ENCODE results near the gene PHYH. TPM values are rescaled to one million over a fixed set of nuclear protein-coding genes. Genes with fewer than 3 reads are reported as not detected.

PHYH gene
- total and polyA plus RNA-seq, 8 donors, result 0.58 to 65.5 (median 20.0) TPM

DNA sequence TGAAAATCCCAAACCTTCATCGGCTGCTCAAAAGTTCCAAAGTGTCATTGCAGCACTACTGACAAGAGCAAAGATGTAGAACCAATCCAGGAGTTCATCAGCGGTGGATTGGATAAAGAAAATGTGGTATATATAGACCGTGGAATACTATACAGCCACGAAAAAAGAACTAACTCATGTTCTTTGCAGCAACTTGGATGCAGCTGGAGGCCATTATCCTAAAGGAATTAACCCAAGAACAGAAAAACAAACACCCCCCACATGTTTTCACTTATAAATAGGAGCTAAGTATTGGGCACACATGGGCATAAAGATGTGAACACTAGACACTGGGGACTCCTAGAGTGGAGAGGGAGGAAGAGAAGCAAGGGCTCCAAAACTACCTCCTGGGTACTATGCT is 31.6 kb downstream of the PHYH start:
- intact Hi-C loops (cut with DNase I; ENCODE audit: low total_unique reads), result no loop called here
- Histone ChIP-seq H3K36me3 (no peaks in the 10 kb centered on the region), H3K9me3 (no peaks in the 10 kb centered on the region), H3K4me3 (no peak overlapping the region), H3K27me3 (no peaks in the 10 kb centered on the region), H3K27ac (no peak overlapping the region), H3K4me1 (peaks cover 0 to 21% (median 14%) of the 10 kb centered on the region in 4 donors)
- TF ChIP-seq POLR2AphosphoS5 (IDR thresholded peaks at IDR 0.05), result no peak
- no peak for TF ChIP-seq EP300 (IDR thresholded peaks at IDR 0.05)
- no peak for TF ChIP-seq POLR2A (IDR thresholded peaks at IDR 0.05)
- TF ChIP-seq, protein P1, sequence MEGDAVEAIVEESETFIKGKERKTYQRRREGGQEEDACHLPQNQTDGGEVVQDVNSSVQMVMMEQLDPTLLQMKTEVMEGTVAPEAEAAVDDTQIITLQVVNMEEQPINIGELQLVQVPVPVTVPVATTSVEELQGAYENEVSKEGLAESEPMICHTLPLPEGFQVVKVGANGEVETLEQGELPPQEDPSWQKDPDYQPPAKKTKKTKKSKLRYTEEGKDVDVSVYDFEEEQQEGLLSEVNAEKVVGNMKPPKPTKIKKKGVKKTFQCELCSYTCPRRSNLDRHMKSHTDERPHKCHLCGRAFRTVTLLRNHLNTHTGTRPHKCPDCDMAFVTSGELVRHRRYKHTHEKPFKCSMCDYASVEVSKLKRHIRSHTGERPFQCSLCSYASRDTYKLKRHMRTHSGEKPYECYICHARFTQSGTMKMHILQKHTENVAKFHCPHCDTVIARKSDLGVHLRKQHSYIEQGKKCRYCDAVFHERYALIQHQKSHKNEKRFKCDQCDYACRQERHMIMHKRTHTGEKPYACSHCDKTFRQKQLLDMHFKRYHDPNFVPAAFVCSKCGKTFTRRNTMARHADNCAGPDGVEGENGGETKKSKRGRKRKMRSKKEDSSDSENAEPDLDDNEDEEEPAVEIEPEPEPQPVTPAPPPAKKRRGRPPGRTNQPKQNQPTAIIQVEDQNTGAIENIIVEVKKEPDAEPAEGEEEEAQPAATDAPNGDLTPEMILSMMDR (IDR thresholded peaks at IDR 0.05), result no peak
- no peak for DNase-seq
- 70 to 95% (median 82%) methylated on average over 4 of the region's 4 CpGs for WGBS, 5 donors

DNA sequence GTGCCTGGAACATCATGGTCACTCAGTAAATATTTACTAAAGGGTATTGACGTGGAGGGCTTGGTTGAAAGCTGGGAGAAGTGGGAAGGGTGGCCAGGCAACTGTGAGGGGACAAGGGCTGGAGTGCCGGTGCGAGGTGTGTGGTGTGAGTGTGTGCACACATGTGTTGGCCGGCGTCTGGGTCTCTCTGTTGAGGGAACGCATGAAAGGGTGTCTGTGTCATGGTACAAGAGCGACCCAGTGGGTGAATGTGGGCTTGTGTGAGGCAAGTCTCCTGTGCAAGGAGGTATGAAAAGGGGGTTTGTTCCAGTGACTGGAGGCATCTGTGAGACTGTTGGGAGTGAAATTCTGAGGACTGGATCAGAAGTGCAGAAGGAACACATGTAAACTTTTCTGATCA is 36.3 kb downstream of the PHYH start:
- H3K9me3 ChIP-seq, result peaks cover 0 to 4% (median 0%) of the 10 kb centered on the region in 4 donors
- H3K4me3 ChIP-seq, result no peak overlapping the region
- 70 to 84% (median 75%) methylated on average over 7 of the region's 7 CpGs for WGBS, 5 donors
- no peaks in the 10 kb centered on the region for H3K36me3 ChIP-seq
- DNase-seq, result no peak
- intact Hi-C loops (cut with DNase I; ENCODE audit: low total_unique reads), result no loop called here
- no peak overlapping the region for H3K27ac ChIP-seq
- H3K27me3 ChIP-seq, result no peaks in the 10 kb centered on the region
- no peak for TF ChIP-seq POLR2A (IDR thresholded peaks at IDR 0.05)
- TF ChIP-seq, protein P1 (IDR thresholded peaks at IDR 0.05), result no peak
- TF ChIP-seq POLR2AphosphoS5 (IDR thresholded peaks at IDR 0.05), result no peak
- no peaks in the 10 kb centered on the region for H3K4me1 ChIP-seq

DNA sequence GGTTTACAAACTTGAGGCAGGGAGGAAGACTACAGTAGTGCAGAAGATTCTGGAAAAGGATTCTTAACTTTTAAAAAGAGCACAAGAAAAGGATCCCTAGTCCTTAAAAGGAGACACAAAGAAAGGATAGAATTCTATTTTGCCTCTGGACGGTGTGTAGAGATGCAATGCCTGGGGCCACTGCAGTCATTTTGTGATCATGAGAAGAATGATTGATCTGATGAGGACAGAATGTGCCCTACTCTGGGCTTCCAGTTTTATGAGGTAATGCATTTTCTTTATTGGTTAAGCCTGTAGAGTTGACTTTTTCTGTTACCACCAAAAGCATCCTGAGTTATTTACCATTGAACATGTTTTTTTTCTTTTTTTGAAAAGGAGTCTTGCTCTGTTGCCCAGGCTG is 37.4 kb downstream of the PHYH start:
- no peaks in the 10 kb centered on the region for H3K4me1 ChIP-seq
- H3K36me3 ChIP-seq, result no peaks in the 10 kb centered on the region
- no peaks in the 10 kb centered on the region for H3K27me3 ChIP-seq
- H3K27ac ChIP-seq, result no peak overlapping the region
- peaks cover 0 to 4% (median 0%) of the 10 kb centered on the region in 4 donors for H3K9me3 ChIP-seq
- no peak for DNase-seq
- TF ChIP-seq POLR2AphosphoS5 (IDR thresholded peaks at IDR 0.05) (no peak), EP300 (IDR thresholded peaks at IDR 0.05) (no peak), POLR2A (IDR thresholded peaks at IDR 0.05) (no peak)
- TF ChIP-seq, protein P1 (IDR thresholded peaks at IDR 0.05), result no peak
- intact Hi-C loops (cut with DNase I; ENCODE audit: low total_unique reads), result no loop called here
- 85 to 98% (median 92%) methylated on average over 1 of the region's 1 CpG for WGBS, 5 donors
- H3K4me3 ChIP-seq, result no peak overlapping the region

DNA sequence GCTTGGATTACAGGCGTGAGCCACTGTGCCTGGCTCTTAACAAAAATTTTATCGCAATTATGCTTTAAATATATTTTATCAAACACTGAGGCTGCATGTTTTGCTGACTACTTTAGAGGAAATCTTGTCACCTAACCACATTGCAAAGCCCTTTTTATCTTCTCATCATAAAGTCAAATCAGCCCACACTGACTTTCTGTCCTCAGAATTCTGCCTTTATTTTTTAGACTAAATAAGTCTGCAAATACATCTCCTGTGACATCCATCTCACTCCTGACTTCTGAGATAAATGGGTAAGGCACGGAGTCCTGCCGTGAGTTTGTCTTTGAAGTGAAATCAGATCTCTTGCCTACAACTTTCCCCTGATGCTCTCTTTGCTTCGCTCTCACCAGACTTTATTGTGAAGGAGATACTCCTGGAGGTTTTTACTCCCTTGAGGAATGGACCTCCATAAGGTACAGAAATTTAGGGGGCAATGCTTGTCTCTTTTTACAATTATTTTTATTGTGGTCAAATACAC is 42.2 kb downstream of the PHYH start:
- Histone ChIP-seq H3K4me3 (no peak overlapping the region), H3K27ac (no peak overlapping the region), H3K4me1 (no peaks in the 10 kb centered on the region), H3K36me3 (no peaks in the 10 kb centered on the region), H3K9me3 (peaks cover 0 to 4% (median 0%) of the 10 kb centered on the region in 4 donors), H3K27me3 (no peaks in the 10 kb centered on the region)
- WGBS, 5 donors, result 65 to 74% (median 68%) methylated on average over 5 of the region's 5 CpGs
- no peak for DNase-seq
- TF ChIP-seq EP300 (IDR thresholded peaks at IDR 0.05) (no peak), POLR2AphosphoS5 (IDR thresholded peaks at IDR 0.05) (no peak), POLR2A (IDR thresholded peaks at IDR 0.05) (no peak)
- TF ChIP-seq, protein P1 (IDR thresholded peaks at IDR 0.05), result no peak
- intact Hi-C loops (cut with DNase I; ENCODE audit: low total_unique reads), result no loop called here
